Measurements from ENCODE around the gene XYLT1. TPM values are rescaled to one million over a fixed set of nuclear protein-coding genes. Genes with fewer than 3 reads are reported as not detected.

XYLT1 gene
- total RNA-seq, 2 donors from 2014 or later, result 15.0 to 18.3 TPM

DNA sequence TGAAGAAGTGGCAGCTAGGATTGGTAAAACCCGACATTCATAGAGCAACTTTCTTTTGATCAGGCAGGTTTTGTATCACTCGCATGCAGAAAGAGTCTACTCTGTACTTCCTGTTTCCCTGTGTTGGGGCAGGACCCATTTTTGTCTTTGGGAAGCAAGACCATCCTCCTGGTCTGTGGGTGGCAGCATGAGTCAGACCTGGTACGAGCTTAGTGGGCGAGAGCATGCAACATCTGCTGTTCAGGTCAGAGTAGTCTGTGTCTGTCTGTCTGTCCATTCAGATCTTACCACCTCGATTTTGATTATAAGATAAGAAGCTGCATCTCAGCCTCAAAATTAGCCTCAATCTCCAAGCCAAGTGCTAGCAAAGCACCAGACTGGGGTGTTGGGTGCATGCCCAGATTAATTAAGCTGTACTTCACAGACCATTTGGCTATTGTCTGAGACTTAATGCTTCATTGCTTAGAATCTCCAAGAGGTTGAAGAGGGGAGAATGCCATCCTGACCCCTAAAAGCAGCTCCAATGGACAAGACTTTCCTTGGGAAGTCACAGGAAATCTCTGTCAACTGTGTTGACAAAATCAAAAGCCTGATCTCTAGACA, 110.9 kb downstream of the XYLT1 start:
- Histone ChIP-seq H3K27me3 (no peaks in the 10 kb centered on the region), H3K9ac (ENCODE audit: low read depth in 2 of 2, low read length in 2 of 2) (no peak overlapping the region), H3K4me1 (peaks cover 6% of the 10 kb centered on the region), H3K4me3 (no peak overlapping the region), H3K36me3 (no peaks in the 10 kb centered on the region), H3K27ac (no peak overlapping the region), H3K9me3 (no peaks in the 10 kb centered on the region)
- DNase-seq, result no peak
- TF ChIP-seq, protein P1, sequence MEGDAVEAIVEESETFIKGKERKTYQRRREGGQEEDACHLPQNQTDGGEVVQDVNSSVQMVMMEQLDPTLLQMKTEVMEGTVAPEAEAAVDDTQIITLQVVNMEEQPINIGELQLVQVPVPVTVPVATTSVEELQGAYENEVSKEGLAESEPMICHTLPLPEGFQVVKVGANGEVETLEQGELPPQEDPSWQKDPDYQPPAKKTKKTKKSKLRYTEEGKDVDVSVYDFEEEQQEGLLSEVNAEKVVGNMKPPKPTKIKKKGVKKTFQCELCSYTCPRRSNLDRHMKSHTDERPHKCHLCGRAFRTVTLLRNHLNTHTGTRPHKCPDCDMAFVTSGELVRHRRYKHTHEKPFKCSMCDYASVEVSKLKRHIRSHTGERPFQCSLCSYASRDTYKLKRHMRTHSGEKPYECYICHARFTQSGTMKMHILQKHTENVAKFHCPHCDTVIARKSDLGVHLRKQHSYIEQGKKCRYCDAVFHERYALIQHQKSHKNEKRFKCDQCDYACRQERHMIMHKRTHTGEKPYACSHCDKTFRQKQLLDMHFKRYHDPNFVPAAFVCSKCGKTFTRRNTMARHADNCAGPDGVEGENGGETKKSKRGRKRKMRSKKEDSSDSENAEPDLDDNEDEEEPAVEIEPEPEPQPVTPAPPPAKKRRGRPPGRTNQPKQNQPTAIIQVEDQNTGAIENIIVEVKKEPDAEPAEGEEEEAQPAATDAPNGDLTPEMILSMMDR (IDR thresholded peaks at IDR 0.05), result no peak
- intact Hi-C loops (cut with DNase I), result loop anchor here (5.0 kb wide), 1 partner anchor 58 kb away; no protein-coding TSS in a partner anchor

DNA sequence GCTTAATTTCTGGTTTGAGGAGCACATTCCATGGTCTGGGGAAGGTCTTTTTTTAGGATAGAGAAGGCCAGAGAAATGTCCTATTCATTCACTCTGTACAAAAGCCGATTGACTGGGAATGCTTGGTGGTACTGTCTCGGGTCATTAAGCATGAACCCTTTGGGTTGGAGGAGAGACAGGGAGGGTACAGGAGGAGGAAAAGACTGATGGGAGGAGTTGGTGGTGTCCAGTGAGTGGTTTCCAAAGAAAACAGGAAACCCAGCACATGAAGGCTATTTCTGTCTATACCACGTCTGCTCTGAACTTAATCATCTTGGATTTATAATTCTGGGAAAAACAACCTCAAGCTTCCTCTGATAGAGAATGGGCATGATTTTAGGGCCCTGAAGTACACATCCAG, 111.9 kb downstream of the XYLT1 start:
- TF ChIP-seq, protein P1 (IDR thresholded peaks at IDR 0.05), result no peak
- Histone ChIP-seq H3K9me3 (no peaks in the 10 kb centered on the region), H3K4me3 (no peak overlapping the region), H3K27me3 (no peaks in the 10 kb centered on the region), H3K36me3 (no peaks in the 10 kb centered on the region), H3K9ac (ENCODE audit: low read depth in 2 of 2, low read length in 2 of 2) (no peak overlapping the region), H3K4me1 (peaks cover 3% of the 10 kb centered on the region), H3K27ac (no peak overlapping the region)
- intact Hi-C loops (cut with DNase I), result loop anchor here (5.0 kb wide), 1 partner anchor 57 kb away; no protein-coding TSS in a partner anchor
- no peak for DNase-seq

DNA sequence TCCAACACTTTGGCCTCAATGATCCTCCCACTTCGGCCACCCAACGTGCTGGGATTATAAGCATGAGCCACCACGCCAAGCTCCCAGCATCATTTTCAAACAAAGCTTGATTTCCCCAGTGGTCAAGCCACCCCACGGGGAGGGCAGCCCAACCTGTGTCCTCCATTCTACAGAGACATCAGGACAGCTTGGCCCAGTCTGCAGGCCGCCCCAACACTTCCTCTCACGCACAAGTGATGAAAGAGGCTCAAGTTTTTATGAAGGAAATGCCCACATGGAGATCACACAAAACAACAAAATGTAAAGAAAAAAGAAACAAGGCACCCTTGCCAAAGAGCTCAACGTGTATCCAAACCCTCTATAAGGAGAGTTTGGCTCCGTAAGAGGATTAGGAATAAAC, 112.4 kb downstream of the XYLT1 start:
- H3K4me1 ChIP-seq, result peaks cover 3% of the 10 kb centered on the region
- H3K36me3 ChIP-seq, result no peaks in the 10 kb centered on the region
- DNase-seq, result no peak
- no peaks in the 10 kb centered on the region for H3K27me3 ChIP-seq
- TF ChIP-seq, protein P1 (IDR thresholded peaks at IDR 0.05), result no peak
- H3K27ac ChIP-seq, result no peak overlapping the region
- no peak overlapping the region for H3K9ac ChIP-seq (ENCODE audit: low read depth in 2 of 2, low read length in 2 of 2)
- intact Hi-C loops (cut with DNase I), result loop anchor here (5.0 kb wide), 1 partner anchor 56 kb away; no protein-coding TSS in a partner anchor
- H3K4me3 ChIP-seq, result no peak overlapping the region
- H3K9me3 ChIP-seq, result no peaks in the 10 kb centered on the region

DNA sequence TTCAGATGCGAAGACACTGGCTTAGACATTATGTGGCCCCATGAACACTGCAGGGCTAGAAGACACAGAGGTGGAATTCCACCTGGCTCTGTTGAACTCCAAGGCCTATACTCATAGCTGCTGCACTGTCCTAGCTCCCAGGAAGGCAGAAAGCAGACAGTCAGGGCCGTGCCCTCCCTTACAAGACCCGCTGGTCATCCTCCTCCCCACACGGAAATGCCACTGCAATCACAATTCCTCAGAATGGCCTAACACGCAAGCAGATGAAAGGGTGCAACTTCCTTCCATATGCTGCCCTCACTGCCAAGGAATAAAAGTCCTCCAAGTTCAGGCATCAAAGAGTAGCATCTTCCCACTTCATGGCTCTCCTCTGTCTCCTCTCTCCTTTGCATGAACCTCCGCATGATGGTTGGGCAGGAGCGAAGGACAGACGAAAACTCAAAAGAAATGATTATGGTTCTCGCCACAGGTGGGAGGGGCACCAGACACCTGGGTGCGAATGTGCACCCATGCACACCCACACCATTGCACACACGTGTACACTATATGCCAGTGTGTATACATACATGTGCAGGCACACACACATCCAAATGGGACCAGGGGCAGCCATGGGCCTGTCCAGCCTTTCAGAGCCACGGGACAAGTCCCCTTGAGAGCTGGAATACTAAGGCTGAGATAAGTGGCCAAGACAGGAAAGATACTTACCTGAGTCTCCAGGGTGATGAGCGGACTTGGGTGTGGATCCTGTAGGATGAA, 113.3 kb downstream of the XYLT1 start:
- TF ChIP-seq, protein P1 (IDR thresholded peaks at IDR 0.05), result no peak
- no peak overlapping the region for H3K27ac ChIP-seq

DNA sequence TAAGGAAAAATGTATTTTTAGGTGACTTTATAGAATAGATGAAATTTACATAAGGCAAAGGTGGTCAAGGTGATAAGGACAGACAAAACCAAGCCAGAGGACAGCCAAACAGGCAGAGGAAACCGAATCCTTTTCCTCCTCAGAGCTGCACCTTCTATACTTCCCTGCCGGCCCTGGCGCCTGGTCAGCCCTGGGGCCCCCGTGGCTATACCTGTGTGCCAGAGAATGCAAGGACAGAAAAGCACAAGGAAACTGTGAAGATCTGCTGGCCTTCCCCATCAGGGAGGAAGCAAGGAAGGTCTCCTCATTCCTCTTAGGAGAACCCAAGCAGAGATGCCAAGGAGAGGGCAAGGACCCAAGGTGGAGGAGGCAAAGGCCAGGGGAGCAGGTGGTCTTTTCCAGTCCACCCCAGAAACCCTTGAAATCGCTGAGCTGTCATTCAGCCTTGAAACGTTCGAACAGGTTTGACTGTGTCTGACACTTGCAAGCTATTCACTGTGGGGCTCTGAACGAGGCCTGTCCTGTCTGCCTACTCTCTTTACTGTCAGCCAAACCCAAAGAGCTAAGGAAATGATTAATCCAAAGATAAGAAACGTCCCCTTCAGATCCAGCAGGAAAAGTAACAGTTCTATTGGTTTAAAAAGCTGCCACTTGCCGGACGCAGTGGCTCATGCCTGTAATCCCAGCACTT, 114.4 kb downstream of the XYLT1 start:
- peak; percentile 59 for DNase-seq
- TF ChIP-seq, protein P1 (IDR thresholded peaks at IDR 0.05), result no peak
- Histone ChIP-seq H3K36me3 (no peaks in the 10 kb centered on the region), H3K9ac (ENCODE audit: low read depth in 2 of 2, low read length in 2 of 2) (peak overlapping the region in 1 of 2 donors; percentile 56), H3K4me1 (peaks cover 3% of the 10 kb centered on the region), H3K9me3 (no peaks in the 10 kb centered on the region), H3K27ac (peak overlapping the region; percentile 57), H3K27me3 (no peaks in the 10 kb centered on the region), H3K4me3 (no peak overlapping the region)
- intact Hi-C loops (cut with DNase I), result loop anchor here (5.0 kb wide), 1 partner anchor 54 kb away; no protein-coding TSS in a partner anchor

More for the DNA sequence above, 113.3 kb downstream of the XYLT1 start:
- H3K4me1 ChIP-seq, result peaks cover 3% of the 10 kb centered on the region
- no peaks in the 10 kb centered on the region for H3K9me3 ChIP-seq
- intact Hi-C loops (cut with DNase I), result loop anchor here (5.0 kb wide), 1 partner anchor 55 kb away; no protein-coding TSS in a partner anchor
- H3K4me3 ChIP-seq, result no peak overlapping the region
- no peaks in the 10 kb centered on the region for H3K27me3 ChIP-seq
- DNase-seq, result no peak
- no peaks in the 10 kb centered on the region for H3K36me3 ChIP-seq
- peak overlapping the region in 1 of 2 donors; percentile 28 for H3K9ac ChIP-seq (ENCODE audit: low read depth in 2 of 2, low read length in 2 of 2)
